ENCODE data around the gene EGLN1.
A peak's percentile ranks its signal among the peaks of the same experiment; 100 is the strongest.
"Not testable (repeated sequence)": the region's sequence is repeated elsewhere in the genome, so short reads cannot be mapped to it uniquely, and the experiment has no call there.

EGLN1 gene

DNA sequence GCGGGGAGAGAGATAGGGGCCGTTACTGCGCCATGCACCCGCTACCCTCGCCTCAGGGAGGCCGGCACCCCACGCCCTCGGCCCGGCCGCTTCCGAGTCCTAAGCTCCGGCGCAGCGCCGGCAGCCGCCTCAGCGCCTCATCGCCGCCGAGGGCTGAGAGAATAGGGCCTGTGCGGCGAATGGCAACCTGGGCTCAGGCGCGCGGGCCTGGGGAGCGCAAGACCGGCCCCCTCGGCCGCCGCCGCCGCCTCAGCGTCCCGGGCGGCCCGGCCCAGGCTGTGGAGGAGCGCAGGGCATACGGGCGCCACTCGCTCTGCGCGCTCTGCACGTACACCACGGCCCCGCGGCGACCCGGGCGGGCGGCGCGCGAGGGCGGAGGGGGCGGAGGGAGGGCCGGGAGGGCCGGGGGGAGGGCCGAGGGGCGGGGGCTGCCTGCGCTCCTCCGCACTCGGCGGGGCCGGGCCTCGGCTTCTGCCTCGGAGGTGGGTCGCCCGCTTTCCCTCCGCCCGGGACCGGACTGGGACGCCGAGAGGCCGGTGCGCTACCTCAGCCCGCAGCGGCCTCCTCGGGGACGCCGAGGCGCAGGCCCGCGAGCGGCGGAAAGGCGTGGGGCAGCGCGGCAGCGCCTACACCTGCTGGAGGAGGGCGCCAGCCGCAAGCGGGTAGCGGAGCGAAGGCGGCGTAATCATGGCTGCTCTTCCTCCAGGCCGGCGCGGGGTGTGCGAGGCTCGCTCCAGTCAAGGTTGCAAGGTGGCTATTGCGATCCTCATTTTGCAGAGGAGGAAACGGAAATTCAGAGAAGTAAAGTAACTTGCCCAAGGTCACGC lies at the start of gene EGLN1:
TSS of gene EGLN1 (minus strand) at position 317 of the 827 bp plus-strand sequence. CDS start 399 bp downstream, outside the sequence.
- H3K9me3 ChIP-seq (ENCODE audit: severe bottlenecking) = no peaks in the 10 kb centered on the region
- H3K27ac ChIP-seq (ENCODE audit: poor library complexity, severe bottlenecking) = peak within 1 kb of the TSS; percentile 78
- peaks cover 23% of the 10 kb centered on the region for H3K4me1 ChIP-seq (ENCODE audit: insufficient read depth, poor library complexity, severe bottlenecking)
- H3K27me3 ChIP-seq (ENCODE audit: insufficient read depth, poor library complexity, severe bottlenecking) = no peaks in the 10 kb centered on the region
- no peaks in the 10 kb centered on the region; the same call in 1 of the 2 replicates for H3K36me3 ChIP-seq (ENCODE audit: low read depth)
- TF ChIP-seq, protein P1, sequence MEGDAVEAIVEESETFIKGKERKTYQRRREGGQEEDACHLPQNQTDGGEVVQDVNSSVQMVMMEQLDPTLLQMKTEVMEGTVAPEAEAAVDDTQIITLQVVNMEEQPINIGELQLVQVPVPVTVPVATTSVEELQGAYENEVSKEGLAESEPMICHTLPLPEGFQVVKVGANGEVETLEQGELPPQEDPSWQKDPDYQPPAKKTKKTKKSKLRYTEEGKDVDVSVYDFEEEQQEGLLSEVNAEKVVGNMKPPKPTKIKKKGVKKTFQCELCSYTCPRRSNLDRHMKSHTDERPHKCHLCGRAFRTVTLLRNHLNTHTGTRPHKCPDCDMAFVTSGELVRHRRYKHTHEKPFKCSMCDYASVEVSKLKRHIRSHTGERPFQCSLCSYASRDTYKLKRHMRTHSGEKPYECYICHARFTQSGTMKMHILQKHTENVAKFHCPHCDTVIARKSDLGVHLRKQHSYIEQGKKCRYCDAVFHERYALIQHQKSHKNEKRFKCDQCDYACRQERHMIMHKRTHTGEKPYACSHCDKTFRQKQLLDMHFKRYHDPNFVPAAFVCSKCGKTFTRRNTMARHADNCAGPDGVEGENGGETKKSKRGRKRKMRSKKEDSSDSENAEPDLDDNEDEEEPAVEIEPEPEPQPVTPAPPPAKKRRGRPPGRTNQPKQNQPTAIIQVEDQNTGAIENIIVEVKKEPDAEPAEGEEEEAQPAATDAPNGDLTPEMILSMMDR (IDR thresholded peaks at IDR 0.05; ENCODE audit: poor library complexity, severe bottlenecking) = peak; percentile 10
- peak; percentile 70 for ATAC-seq (ENCODE audit: low read depth)
- peak; percentile 72 for DNase-seq (ENCODE audit: low spot score)
- peak within 1 kb of the TSS; percentile 88 for H3K4me3 ChIP-seq (ENCODE audit: severe bottlenecking)

DNA sequence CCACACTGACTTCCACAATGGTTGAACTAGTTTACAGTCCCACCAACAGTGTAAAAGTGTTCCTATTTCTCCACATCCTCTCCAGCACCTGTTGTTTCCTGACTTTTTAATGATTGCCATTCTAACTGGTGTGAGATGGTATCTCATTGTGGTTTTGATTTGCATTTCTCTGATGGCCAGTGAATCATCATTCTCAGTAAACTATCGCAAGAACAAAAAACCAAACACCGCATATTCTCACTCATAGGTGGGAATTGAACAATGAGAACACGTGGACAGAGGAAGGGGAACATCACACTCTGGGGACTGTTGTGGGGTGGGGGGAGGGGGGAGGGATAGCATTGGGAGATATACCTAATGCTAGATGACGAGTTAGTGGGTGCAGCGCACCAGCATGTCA lies 49.4 kb upstream of the EGLN1 start:
- H3K27ac ChIP-seq (ENCODE audit: poor library complexity, severe bottlenecking); H3K4me1 ChIP-seq (ENCODE audit: insufficient read depth, poor library complexity, severe bottlenecking); H3K27me3 ChIP-seq (ENCODE audit: insufficient read depth, poor library complexity, severe bottlenecking); H3K9me3 ChIP-seq (ENCODE audit: severe bottlenecking); DNase-seq (ENCODE audit: low spot score); H3K4me3 ChIP-seq (ENCODE audit: severe bottlenecking); H3K36me3 ChIP-seq (ENCODE audit: low read depth); ATAC-seq (ENCODE audit: low read depth): not testable (repeated sequence)

DNA sequence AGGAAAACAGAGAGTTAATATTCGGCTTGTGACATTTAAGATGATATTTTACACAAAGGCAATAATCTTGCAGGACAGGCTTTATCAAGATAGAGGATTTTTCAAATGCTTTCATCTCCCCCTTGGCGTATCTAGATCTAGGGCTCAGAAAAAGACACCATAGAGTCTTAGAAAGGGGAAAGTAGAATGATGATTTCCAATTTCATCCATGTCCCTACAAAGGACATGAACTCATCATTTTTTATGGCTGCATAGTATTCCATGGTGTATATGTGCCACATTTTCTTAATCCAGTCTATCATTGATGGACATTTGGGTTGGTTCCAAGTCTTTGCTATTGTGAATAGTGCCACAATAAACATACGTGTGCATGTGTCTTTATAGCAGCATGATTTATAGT lies 48.9 kb upstream of the EGLN1 start:
- H3K27me3 ChIP-seq (ENCODE audit: insufficient read depth, poor library complexity, severe bottlenecking); DNase-seq (ENCODE audit: low spot score); H3K27ac ChIP-seq (ENCODE audit: poor library complexity, severe bottlenecking); H3K4me3 ChIP-seq (ENCODE audit: severe bottlenecking); ATAC-seq (ENCODE audit: low read depth); H3K36me3 ChIP-seq (ENCODE audit: low read depth); H3K9me3 ChIP-seq (ENCODE audit: severe bottlenecking); H3K4me1 ChIP-seq (ENCODE audit: insufficient read depth, poor library complexity, severe bottlenecking): not testable (repeated sequence)

DNA sequence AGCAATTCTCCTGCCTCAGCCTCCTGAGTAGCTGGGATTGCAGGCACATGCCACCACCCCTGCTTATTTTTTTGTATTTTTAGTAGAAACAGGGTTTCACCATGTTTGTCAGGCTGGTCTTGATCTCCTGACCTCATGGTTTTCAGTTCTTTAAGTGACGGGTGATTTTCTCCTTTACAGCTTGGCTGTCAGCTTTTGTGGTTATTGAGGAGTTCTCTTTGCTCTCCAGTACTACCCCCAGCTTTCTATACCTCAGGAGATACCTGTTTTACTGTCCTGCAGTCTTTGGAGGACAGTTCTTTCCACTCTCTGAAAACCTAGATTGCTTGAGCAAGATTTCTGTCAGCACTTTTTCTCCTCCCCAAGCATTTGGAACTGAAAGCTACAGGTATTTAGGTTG lies 45.9 kb upstream of the EGLN1 start:
- H3K9me3 ChIP-seq (ENCODE audit: severe bottlenecking) = no peaks in the 10 kb centered on the region
- no peak overlapping the region for H3K27ac ChIP-seq (ENCODE audit: poor library complexity, severe bottlenecking)
- no peak for ATAC-seq (ENCODE audit: low read depth)
- TF ChIP-seq, protein P1 (IDR thresholded peaks at IDR 0.05; ENCODE audit: poor library complexity, severe bottlenecking) = no peak
- no peak overlapping the region for H3K4me3 ChIP-seq (ENCODE audit: severe bottlenecking)
- H3K36me3 ChIP-seq (ENCODE audit: low read depth) = no peaks in the 10 kb centered on the region
- H3K4me1 ChIP-seq (ENCODE audit: insufficient read depth, poor library complexity, severe bottlenecking) = no peaks in the 10 kb centered on the region
- no peaks in the 10 kb centered on the region for H3K27me3 ChIP-seq (ENCODE audit: insufficient read depth, poor library complexity, severe bottlenecking)
- no peak for DNase-seq (ENCODE audit: low spot score)

DNA sequence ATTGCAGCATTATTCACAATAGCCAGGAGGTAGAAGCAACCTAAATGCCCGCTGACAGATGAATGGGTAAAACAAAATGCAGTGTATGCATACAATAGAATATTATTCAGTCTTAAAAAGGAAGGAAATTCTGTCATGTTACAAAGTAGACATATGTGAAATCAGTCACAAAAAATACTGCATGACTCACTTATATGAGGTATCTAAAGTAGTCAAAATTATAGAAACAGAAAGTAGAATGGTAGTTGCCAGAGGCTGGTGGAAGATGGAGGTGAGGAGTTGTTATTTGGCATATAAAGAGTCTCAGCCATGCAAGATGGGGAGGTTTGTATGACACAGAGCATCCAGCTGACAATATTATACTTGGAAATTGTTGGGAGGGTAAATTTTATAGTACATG lies 43.0 kb upstream of the EGLN1 start:
- TF ChIP-seq, protein P1 (IDR thresholded peaks at IDR 0.05; ENCODE audit: poor library complexity, severe bottlenecking) = no peak
- no peaks in the 10 kb centered on the region for H3K27me3 ChIP-seq (ENCODE audit: insufficient read depth, poor library complexity, severe bottlenecking)

DNA sequence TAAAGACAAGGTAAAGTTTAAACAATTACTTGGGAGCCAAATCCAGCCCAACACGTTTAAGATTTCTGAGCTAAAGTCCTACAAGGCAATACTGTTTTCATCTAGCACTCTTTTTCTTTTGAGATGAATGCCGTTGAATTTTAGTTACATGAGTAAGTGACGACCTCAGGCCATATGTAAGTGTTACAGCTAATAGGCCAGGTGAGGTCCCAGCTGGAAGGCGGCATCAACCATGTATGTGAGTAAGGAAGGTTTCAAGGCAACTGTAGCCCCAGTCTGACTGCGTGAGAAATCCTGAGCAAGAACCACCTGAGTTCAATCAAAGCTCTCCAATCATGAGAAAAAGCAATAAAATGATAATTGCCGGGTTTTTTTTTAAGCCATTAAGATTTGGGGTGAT lies 41.5 kb upstream of the EGLN1 start:
- DNase-seq (ENCODE audit: low spot score) = no peak

More for the DNA sequence above, 43.0 kb upstream of the EGLN1 start:
- DNase-seq (ENCODE audit: low spot score) = no peak
- no peaks in the 10 kb centered on the region for H3K9me3 ChIP-seq (ENCODE audit: severe bottlenecking)
- no peaks in the 10 kb centered on the region for H3K36me3 ChIP-seq (ENCODE audit: low read depth)
- H3K4me1 ChIP-seq (ENCODE audit: insufficient read depth, poor library complexity, severe bottlenecking) = no peaks in the 10 kb centered on the region
- ATAC-seq (ENCODE audit: low read depth) = no peak
- no peak overlapping the region for H3K4me3 ChIP-seq (ENCODE audit: severe bottlenecking)
- no peak overlapping the region for H3K27ac ChIP-seq (ENCODE audit: poor library complexity, severe bottlenecking)

More for the DNA sequence above, 41.5 kb upstream of the EGLN1 start:
- H3K27me3 ChIP-seq (ENCODE audit: insufficient read depth, poor library complexity, severe bottlenecking) = no peaks in the 10 kb centered on the region
- H3K9me3 ChIP-seq (ENCODE audit: severe bottlenecking) = no peaks in the 10 kb centered on the region
- H3K4me1 ChIP-seq (ENCODE audit: insufficient read depth, poor library complexity, severe bottlenecking) = no peaks in the 10 kb centered on the region
- ATAC-seq (ENCODE audit: low read depth) = no peak
- TF ChIP-seq, protein P1 (IDR thresholded peaks at IDR 0.05; ENCODE audit: poor library complexity, severe bottlenecking) = no peak
- H3K4me3 ChIP-seq (ENCODE audit: severe bottlenecking) = no peak overlapping the region
- no peaks in the 10 kb centered on the region for H3K36me3 ChIP-seq (ENCODE audit: low read depth)
- no peak overlapping the region for H3K27ac ChIP-seq (ENCODE audit: poor library complexity, severe bottlenecking)

Data from RWPE2 (cell line).